Measurements from ENCODE around the gene POC1A.

Gene POC1A

GRCh38 chr3:52128118-52128683 lies 26.0 kb downstream of the POC1A start:
- DNase-seq (ENCODE audit: low spot score) = no peak

GRCh38 chr3:52126500-52126899 lies 27.7 kb downstream of the POC1A start:
- no peak for DNase-seq (ENCODE audit: low spot score)

DNA sequence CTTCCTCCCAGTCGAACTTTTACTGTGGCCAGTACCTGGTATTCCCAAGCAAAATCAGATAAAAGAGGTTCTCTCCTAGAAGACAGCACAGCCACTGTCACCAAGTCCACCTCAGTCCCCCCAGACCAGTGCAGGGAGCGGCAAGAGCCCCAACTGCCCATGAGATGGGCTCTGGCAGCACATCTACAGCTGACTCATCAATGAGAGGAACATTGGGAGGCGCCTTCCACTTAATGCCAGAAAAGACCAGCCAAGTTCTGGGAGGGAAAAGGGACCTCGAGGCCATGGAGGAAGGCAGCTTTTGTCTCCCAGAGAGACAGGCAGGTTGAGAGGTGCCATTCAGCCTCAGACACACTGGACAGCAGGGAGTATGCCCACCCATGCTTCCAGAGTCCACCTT lies 28.2 kb downstream of the POC1A start:
- DNase-seq (ENCODE audit: low spot score) = no peak

DNA sequence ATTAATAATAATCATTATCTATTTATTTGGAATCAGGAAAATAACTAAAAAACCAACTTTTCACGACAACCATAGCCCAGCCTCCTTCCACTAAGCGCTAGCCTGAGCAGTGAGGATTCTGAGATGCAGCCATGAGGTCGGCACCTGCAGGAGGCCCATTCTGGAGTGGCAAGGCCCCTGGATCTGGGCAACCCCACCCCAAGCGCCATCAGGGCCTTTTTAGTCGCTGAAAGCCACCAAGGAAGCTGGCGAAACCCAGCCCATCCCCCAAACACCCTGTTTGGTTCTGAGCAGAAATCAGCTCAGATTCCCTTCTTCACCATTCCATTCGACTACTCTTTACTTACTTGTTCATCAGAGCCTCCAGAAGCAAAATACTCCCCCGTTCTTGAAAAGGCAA lies 29.5 kb downstream of the POC1A start:
- no peak for DNase-seq (ENCODE audit: low spot score)

DNA sequence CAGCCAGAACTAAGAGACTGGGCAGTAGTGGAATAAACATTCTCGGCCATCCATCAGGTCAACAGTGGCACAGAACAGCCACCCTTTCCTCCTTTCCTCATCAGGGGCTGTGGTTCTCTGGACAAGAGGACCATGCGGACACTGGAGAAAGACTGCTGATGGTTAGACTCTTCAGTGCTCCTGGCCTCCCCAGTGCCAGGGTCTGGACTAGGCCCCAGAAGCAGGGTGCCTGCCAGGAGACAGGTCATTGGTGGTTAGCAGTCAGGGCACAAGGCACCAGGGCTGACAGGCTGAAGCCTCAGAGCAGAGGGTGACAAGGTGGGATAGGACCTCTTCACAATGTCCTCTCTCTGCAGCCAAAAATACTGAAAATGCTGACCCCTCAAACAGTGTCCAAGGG lies 30.1 kb downstream of the POC1A start:
- DNase-seq (ENCODE audit: low spot score) = no peak

DNA sequence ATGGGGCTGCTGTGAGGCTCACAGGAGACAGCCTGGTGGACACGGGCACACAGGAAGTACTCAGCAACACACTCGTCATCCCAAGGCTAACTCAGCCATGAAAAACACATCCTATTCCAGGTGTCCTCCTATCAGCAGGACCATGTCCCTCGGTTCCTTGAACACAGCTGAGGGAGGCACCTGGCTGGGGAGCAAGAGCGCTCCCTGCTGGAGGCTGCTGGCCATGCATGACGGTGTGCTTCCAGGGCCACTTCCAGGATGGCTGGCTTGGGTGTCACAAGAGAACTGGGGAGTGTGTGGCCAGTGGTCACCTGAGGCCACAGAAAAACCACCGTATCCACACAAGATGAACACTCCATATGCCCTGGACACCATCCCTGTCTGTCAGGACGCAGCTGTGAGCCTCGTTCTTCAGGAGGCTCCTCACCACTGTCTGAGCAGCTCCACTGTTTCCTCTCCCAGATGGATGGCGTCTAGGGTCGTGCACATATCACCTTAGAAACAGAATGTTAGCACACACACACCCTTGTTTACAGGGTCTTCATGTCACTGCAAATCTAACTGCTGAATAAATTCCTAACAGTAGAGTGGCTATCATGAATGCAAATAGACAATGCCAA lies 31.0 kb downstream of the POC1A start:
- DNase-seq (ENCODE audit: low spot score) = peak; percentile 80

GRCh38 chr3:52122491-52122890 lies 31.7 kb downstream of the POC1A start:
- DNase-seq (ENCODE audit: low spot score) = no peak

DNA sequence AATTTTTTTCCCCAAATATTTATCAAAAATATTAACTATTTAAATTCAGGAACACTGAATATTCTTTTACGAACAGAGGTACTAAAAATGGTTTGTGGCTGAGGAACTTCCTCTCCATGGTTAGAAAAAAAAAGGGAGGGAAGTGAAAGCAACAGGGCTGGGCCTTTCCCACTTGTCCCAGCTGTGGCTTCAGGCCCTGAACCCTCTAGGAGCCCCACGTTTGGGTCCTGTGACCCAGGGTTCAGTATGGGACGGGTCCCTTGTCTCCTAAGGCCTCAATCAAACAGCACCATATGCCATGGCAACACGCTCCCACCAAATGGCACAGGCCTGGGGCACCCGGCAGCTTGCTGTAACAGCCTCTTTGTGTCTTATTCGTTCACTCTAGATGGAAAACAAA lies 32.4 kb downstream of the POC1A start:
- DNase-seq (ENCODE audit: low spot score) = no peak

GRCh38 chr3:52121464-52121805 lies 32.8 kb downstream of the POC1A start:
- DNase-seq (ENCODE audit: low spot score) = no peak

GRCh38 chr3:52120556-52121463 lies 33.4 kb downstream of the POC1A start:
- no peak for DNase-seq (ENCODE audit: low spot score)

DNA sequence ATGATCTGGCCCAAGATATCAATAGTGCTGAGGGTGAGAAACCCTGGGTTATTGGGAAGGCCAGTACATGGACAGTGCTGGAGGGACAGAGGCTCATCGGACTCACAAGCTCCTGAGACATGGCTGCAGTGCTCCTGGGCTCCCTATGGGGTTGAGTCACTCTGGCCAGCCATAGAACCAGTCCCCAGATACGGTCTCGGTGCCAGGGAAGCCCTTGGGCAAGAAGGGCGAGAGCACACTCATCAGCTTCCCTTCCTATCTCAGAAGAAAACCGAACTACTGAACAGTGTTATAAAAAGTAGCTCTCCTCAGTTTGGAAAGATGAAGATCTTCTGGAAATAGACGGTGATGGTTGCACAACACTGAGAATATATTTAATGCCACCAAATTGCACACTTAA lies 34.4 kb downstream of the POC1A start:
- DNase-seq (ENCODE audit: low spot score) = no peak

GRCh38 chr3:52119099-52119498 lies 35.1 kb downstream of the POC1A start:
- DNase-seq (ENCODE audit: low spot score) = no peak

- DNase-seq (ENCODE audit: low spot score) = no peak
Observed at GRCh38 chr3:52118156-52118875, 35.9 kb downstream of the POC1A start.

- DNase-seq (ENCODE audit: low spot score) = no peak
Observed at GRCh38 chr3:52117537-52117936, 36.7 kb downstream of the POC1A start.

- no peak for DNase-seq (ENCODE audit: low spot score)
Observed at GRCh38 chr3:52112056-52112455, 42.2 kb downstream of the POC1A start.

DNA sequence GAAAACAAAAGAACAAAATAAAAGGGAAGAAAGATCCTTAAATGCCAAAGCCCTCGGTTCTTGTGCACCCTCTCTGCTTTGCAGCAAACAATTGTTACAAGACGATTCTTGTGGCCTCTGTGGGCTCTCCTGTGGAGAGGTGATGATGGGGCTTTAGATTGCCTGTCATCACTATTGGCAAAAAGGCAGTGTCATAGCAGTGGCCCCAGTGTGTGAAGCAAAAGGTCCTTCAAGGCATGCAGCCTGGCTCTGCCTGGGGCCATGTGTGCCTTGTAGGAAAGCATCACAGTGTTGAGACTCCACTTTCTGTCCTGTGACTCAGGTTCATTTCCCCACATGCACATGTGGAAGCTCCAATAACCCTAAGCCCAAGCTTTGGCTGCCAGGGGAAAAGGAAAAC lies 43.7 kb downstream of the POC1A start:
- DNase-seq (ENCODE audit: low spot score) = no peak

- no peak for DNase-seq (ENCODE audit: low spot score)
Observed at GRCh38 chr3:52109611-52110301, 44.5 kb downstream of the POC1A start.

GRCh38 chr3:52108302-52109232 lies 45.7 kb downstream of the POC1A start:
- DNase-seq (ENCODE audit: low spot score) = no peak

DNA sequence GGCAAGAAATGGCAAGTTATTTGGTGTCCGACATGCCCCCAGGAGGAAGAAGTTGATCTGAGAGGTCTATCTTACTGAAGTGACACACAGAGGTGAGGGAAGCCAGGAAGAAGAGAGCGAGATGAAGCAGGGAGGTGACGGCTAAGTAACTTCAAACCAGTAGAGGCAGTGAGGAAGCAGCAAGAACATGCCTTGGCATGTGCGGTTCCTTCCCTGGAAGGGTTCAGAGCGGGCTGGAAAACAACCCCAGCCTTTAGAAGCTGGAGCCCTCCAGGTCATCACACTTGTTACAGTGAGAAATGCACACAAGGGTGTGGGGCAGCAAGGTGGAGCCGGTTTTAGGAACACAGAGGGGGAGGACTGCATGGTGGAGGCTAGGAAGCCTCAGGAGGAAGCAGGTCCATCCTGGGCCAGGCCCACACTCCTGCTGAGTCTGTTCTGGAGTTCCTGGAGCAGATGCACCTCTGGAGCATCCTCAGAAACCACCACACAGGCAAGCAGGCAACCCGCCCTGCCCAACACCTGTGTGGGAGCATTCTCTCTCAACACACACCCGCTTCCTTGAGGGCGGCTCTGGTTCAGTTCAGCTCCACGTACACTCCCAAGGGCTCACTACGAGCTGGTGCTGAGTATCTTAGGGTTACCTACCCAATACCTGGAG lies 47.1 kb downstream of the POC1A start:
- DNase-seq (ENCODE audit: low spot score) = no peak

Measured in left forelimb (tissue), 1 donor.